ENCODE results near the gene CSMD2. TPM values are rescaled to one million over a fixed set of nuclear protein-coding genes. Genes with fewer than 3 reads are reported as not detected.

The CSMD2 gene
- total RNA-seq, 6 experiments from 2014 or later = under 0.01 to 0.19 (median 0.09) TPM; not detected in 1

GRCh38 chr1:33519240-33519884 is 645.7 kb downstream of the CSMD2 start:
- ATAC-seq (no peak), DNase-seq (no peak)
- WGBS (ENCODE audit: insufficient coverage, low coverage, low lambda C conversion rate, missing lambda C conversion rate) = 45% methylated on average over 5 of the region's 27 CpGs
- Histone ChIP-seq H3K4me1 (no peaks in the 10 kb centered on the region), H3K4me3 (no peak overlapping the region), H3K36me3 (no peaks in the 10 kb centered on the region), H3K9me3 (no peaks in the 10 kb centered on the region), H3K27me3 (no peaks in the 10 kb centered on the region), H3K27ac (no peak overlapping the region)
- intact Hi-C loops (cut with DNase I) = no loop called here
- no peak for TF ChIP-seq CTCF (IDR thresholded peaks at IDR 0.05)
- TF ChIP-seq POLR2A (IDR thresholded peaks at IDR 0.05) = no peak

GRCh38 chr1:33517596-33518250 is 647.3 kb downstream of the CSMD2 start:
- WGBS (ENCODE audit: insufficient coverage, low coverage, low lambda C conversion rate, missing lambda C conversion rate) = 63% methylated on average over 1 of the region's 12 CpGs
- ATAC-seq (no peak), DNase-seq (no peak)
- TF ChIP-seq POLR2A (IDR thresholded peaks at IDR 0.05) = no peak
- TF ChIP-seq CTCF (IDR thresholded peaks at IDR 0.05) = no peak
- Histone ChIP-seq H3K9me3 (no peaks in the 10 kb centered on the region), H3K4me3 (no peak overlapping the region), H3K36me3 (no peaks in the 10 kb centered on the region), H3K4me1 (no peaks in the 10 kb centered on the region), H3K27me3 (no peaks in the 10 kb centered on the region), H3K27ac (no peak overlapping the region)
- intact Hi-C loops (cut with DNase I) = no loop called here

- intact Hi-C loops (cut with DNase I) = no loop called here
- no peak overlapping the region for H3K27ac ChIP-seq
- TF ChIP-seq POLR2A (IDR thresholded peaks at IDR 0.05) (no peak), CTCF (IDR thresholded peaks at IDR 0.05) (no peak)
- H3K9me3 ChIP-seq = no peaks in the 10 kb centered on the region
- ATAC-seq = no peak
- no peak overlapping the region for H3K4me3 ChIP-seq
- H3K27me3 ChIP-seq = no peaks in the 10 kb centered on the region
- WGBS (ENCODE audit: insufficient coverage, low coverage, low lambda C conversion rate, missing lambda C conversion rate) = 80% methylated on average over 8 of the region's 8 CpGs
- H3K4me1 ChIP-seq = no peaks in the 10 kb centered on the region
- H3K36me3 ChIP-seq = no peaks in the 10 kb centered on the region
- no peak for DNase-seq
These were observed 648.0 kb downstream of the CSMD2 start for GRCh38 chr1:33516891-33517567.

GRCh38 chr1:33516428-33516827 is 648.6 kb downstream of the CSMD2 start:
- Histone ChIP-seq H3K9me3 (no peaks in the 10 kb centered on the region), H3K27ac (no peak overlapping the region), H3K36me3 (no peaks in the 10 kb centered on the region), H3K4me3 (no peak overlapping the region), H3K4me1 (no peaks in the 10 kb centered on the region), H3K27me3 (no peaks in the 10 kb centered on the region)
- TF ChIP-seq CTCF (IDR thresholded peaks at IDR 0.05) (no peak), POLR2A (IDR thresholded peaks at IDR 0.05) (no peak)
- 74% methylated on average over 9 of the region's 9 CpGs for WGBS (ENCODE audit: insufficient coverage, low coverage, low lambda C conversion rate, missing lambda C conversion rate)
- ATAC-seq = no peak
- DNase-seq = no peak
- intact Hi-C loops (cut with DNase I) = no loop called here
